ENCODE data around the gene OCRL. TPM values are rescaled to one million over a fixed set of nuclear protein-coding genes. Genes with fewer than 3 reads are reported as not detected.
"Not testable (repeated sequence)": the region's sequence is repeated elsewhere in the genome, so short reads cannot be mapped to it uniquely, and the experiment has no call there.

Gene OCRL
- total RNA-seq, 4 donors from 2014 or later: 24.3 to 35.6 (median 26.6) TPM

GRCh38 chrX:129559783-129560182 is 19.7 kb downstream of the OCRL start:
- no peaks in the 10 kb centered on the region for H3K27me3 ChIP-seq
- H3K9me3 ChIP-seq: no peaks in the 10 kb centered on the region
- no peak for DNase-seq
- peaks cover 0 to 13% of the 10 kb centered on the region in 2 donors for H3K36me3 ChIP-seq
- H3K4me3 ChIP-seq (replicated peaks in 1 of 3): no peak overlapping the region
- no peak overlapping the region for H3K27ac ChIP-seq
- WGBS, 2 donors: 94 to 100% methylated on average over 1 of the region's 1 CpG
- TF ChIP-seq POLR2A (IDR thresholded peaks at IDR 0.05): no peak
- TF ChIP-seq CTCF (IDR thresholded peaks at IDR 0.05): no peak
- intact Hi-C loops (cut with DNase I): no loop called here
- H3K4me1 ChIP-seq: no peaks in the 10 kb centered on the region

GRCh38 chrX:129561453-129561852 is 21.4 kb downstream of the OCRL start:
- Histone ChIP-seq H3K4me1 (peaks cover 0 to 7% of the 10 kb centered on the region in 2 donors), H3K36me3 (peaks cover 0 to 13% of the 10 kb centered on the region in 2 donors), H3K4me3 (replicated peaks in 1 of 3) (no peak overlapping the region), H3K27me3 (no peaks in the 10 kb centered on the region), H3K9me3 (no peaks in the 10 kb centered on the region), H3K27ac (no peak overlapping the region)
- TF ChIP-seq POLR2A (IDR thresholded peaks at IDR 0.05): no peak
- no peak for DNase-seq
- WGBS, 2 donors: 66 to 80% methylated on average over 3 of the region's 3 CpGs
- intact Hi-C loops (cut with DNase I): no loop called here

- H3K27me3 ChIP-seq; H3K36me3 ChIP-seq; DNase-seq; H3K4me1 ChIP-seq; H3K27ac ChIP-seq; H3K4me3 ChIP-seq (replicated peaks in 1 of 3); intact Hi-C loops (cut with DNase I); H3K9me3 ChIP-seq: not testable (repeated sequence)
- WGBS, 2 donors: 92 to 95% methylated on average over 2 of the region's 5 CpGs
Measured at GRCh38 chrX:129564345-129564744, 24.3 kb downstream of the OCRL start.

- Histone ChIP-seq H3K4me3 (replicated peaks in 1 of 3) (no peak overlapping the region), H3K27ac (no peak overlapping the region), H3K9me3 (no peaks in the 10 kb centered on the region), H3K27me3 (no peaks in the 10 kb centered on the region), H3K36me3 (peaks cover 0 to 8% of the 10 kb centered on the region in 2 donors), H3K4me1 (peaks cover 0 to 8% of the 10 kb centered on the region in 2 donors)
- WGBS, 2 donors: 18 to 29% methylated on average over 2 to 3 of the region's 3 CpGs
- intact Hi-C loops (cut with DNase I): no loop called here
- TF ChIP-seq CTCF (IDR thresholded peaks at IDR 0.05) (no peak), POLR2A (IDR thresholded peaks at IDR 0.05) (no peak)
- DNase-seq: peak; percentile 25 to 33
Measured at GRCh38 chrX:129565046-129565650, 25.1 kb downstream of the OCRL start.

- 8 to 11% methylated on average over 1 of the region's 1 CpG for WGBS, 2 donors
- no peak overlapping the region for H3K27ac ChIP-seq
- TF ChIP-seq CTCF (IDR thresholded peaks at IDR 0.05) (no peak), POLR2A (IDR thresholded peaks at IDR 0.05) (no peak)
Measured at GRCh38 chrX:129566073-129566472, 26.0 kb downstream of the OCRL start.

GRCh38 chrX:129568349-129568748 is 28.3 kb downstream of the OCRL start:
- 96 to 100% methylated on average over 3 of the region's 3 CpGs for WGBS, 2 donors
- intact Hi-C loops (cut with DNase I): no loop called here
- no peak for DNase-seq
- Histone ChIP-seq H3K4me1 (peaks cover 0 to 8% of the 10 kb centered on the region in 2 donors), H3K36me3 (peaks cover 0 to 3% of the 10 kb centered on the region in 2 donors), H3K27me3 (no peaks in the 10 kb centered on the region), H3K9me3 (no peaks in the 10 kb centered on the region), H3K4me3 (replicated peaks in 1 of 3) (no peak overlapping the region), H3K27ac (no peak overlapping the region)
- TF ChIP-seq POLR2A (IDR thresholded peaks at IDR 0.05): no peak
- no peak for TF ChIP-seq CTCF (IDR thresholded peaks at IDR 0.05)

More at GRCh38 chrX:129566073-129566472, 26.0 kb downstream of the OCRL start:
- intact Hi-C loops (cut with DNase I): no loop called here
- no peak overlapping the region for H3K4me3 ChIP-seq (replicated peaks in 1 of 3)
- H3K27me3 ChIP-seq: no peaks in the 10 kb centered on the region
- H3K36me3 ChIP-seq: peaks cover 0 to 8% of the 10 kb centered on the region in 2 donors
- no peak for DNase-seq
- H3K4me1 ChIP-seq: peaks cover 0 to 8% of the 10 kb centered on the region in 2 donors
- no peaks in the 10 kb centered on the region for H3K9me3 ChIP-seq

Measured in thyroid gland (tissue), 4 donors.